D721Med (cell line): ENCODE results near the gene CMTM7.

ENCODE experiments used
- DNase-seq: peaks from one replicate; pipeline ENCODE4 v3.0.0; 2011; ENCODE audit warnings: low spot score; ENCODE audit not compliant: insufficient read length
- FAIRE-seq: peaks from 2 replicates; lab custom pipeline; 2011; peaks lifted over from hg19 to GRCh38; lab: Jason Lieb, UNC
- CTCF ChIP-seq: IDR thresholded peaks from 2 replicates; pipeline ENCODE4 v1.5.1; 2012; ENCODE audit warnings: mild to moderate bottlenecking, control low read depth; ENCODE audit not compliant: insufficient read depth; ENCODE audit errors: missing control alignments

CMTM7 gene

DNA sequence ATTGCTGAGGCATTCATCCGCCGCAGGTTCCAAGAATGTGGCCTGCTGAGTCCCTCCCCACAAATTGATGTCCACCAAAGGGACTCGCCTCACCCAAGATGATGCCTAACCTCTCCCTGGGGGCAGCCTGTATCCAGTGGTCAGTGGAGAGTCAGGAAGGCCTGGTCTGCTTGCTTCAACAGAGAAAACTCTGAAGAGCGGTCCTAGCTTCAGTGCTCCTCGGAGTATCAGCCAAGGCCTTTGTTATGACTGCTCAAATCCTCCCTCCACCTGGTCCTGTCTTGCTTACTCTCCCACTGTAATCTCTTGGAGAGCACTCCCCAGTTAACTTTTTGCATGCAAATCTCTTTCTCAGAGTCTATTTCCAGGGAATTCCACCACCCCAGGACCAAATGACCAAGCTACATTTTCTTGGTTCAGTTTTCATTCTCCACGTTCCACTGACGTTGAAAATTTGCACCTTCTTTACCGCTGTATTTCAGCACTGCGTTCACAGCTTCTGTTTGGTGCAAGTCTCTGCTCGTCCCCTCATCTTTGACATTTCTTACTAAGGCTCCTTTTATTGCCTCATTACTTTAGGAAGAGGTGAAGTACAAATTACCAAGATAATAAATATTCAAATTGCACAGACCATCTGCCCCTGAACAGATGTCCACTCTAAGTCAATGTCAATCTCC lies 22.3 kb downstream of the CMTM7 start:
- no peak for TF ChIP-seq CTCF
- FAIRE-seq (no peak), DNase-seq (no peak)

DNA sequence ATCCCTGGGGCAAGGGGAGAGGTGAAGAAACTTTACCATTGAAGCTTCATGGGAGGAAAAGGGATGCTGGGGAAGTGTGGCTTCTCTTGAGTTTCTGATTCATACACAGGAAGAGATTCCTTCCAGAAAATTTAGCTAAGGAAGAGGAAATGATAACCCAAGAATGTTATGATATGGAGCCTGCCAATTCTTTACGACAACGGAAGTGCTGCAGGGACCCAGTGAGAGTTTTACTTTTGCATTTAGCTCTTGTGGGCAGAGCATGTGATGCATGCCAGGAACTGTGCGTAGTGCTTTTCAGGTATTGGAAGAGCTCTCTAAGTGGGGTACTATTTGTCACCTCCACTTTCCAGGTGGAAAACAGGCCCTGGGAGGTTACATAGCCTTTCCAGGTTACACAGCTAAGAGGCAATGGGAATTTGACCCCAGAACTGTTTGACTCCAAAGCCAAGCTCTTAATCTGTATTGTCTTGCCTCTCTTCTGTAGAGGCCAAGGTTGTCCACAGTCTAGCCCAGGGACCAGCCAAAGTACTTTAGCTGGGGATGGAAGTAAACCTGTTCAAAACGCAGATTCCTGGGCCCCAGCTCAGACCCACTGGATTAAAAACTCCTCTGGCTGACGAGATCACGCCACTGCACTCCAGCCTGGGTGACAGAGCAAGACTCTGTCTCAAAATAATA lies 23.0 kb downstream of the CMTM7 start:
- FAIRE-seq (no peak), DNase-seq (no peak)
- TF ChIP-seq CTCF, result no peak

- no peak for FAIRE-seq
- no peak for TF ChIP-seq CTCF
- DNase-seq, result no peak
These were observed 28.1 kb downstream of the CMTM7 start for GRCh38 chr3:32419742-32420125.

GRCh38 chr3:32420126-32421038 lies 28.7 kb downstream of the CMTM7 start:
- DNase-seq, result no peak
- no peak for TF ChIP-seq CTCF
- FAIRE-seq, result no peak

DNA sequence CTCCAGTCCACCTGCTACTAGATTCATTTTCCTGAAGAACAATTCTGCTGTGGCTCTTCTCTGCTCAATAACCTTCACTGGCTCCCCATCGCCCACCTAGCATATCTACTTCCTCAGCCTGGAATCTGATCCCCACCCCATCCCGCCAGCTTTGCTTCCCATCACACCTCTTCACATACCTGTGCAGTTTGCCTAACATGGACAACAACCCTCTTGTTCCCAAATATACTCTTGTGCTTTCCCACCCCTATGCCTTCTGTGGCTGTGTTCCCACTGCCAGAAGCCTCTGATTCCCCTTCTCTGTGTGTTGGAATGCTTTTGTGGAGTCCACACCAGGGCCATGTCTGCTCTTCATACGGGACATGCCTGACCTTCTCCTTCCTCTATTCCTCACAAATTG lies 29.5 kb downstream of the CMTM7 start:
- DNase-seq (no peak), FAIRE-seq (no peak)
- TF ChIP-seq CTCF, result no peak

DNA sequence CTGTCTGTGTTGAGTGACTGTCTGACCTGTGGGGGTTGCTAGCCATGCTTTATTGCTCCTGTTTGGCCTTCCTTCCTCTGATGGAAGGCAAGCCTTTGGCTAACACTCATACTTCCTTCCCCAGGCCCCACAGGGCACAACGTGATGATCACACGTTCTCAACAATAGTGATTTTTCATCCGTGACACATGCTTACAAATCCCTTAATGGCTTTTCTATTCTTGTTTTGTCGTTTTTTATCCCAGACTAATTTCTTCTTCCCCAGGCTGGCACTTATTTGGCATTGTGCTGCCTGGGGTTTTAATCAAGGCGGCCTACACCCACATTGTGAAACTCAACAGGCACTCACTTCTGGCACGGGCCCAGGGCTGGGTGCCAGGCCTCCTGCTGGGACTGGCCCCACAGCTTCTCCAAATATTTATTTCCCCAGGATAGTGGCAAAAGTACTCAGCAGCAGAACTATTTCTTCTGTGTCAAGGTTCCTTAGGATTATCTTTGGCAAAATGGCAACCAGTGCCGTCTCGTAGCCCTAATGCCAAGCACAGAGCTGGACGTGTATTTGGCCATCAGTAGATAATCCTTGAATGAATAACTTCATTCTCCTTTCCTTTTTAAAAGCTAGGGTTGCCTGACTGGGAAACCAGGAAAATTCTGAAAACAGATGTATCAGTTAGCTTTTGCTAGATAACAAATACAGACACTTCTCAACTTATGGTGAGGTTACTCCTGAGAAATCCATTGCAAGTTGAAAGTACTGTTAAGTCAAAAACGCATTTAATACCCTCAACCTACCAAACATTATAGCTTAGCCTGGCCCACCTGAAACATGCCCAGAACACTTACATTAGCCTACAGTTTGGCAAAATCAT lies 30.6 kb downstream of the CMTM7 start:
- DNase-seq, result no peak
- no peak for FAIRE-seq

More for the DNA sequence above, 30.6 kb downstream of the CMTM7 start:
- no peak for TF ChIP-seq CTCF
